ENCODE measurements around the gene RAB3IP.
"Not testable (repeated sequence)": the region's sequence is repeated elsewhere in the genome, so short reads cannot be mapped to it uniquely, and the experiment has no call there.

RAB3IP gene

DNA sequence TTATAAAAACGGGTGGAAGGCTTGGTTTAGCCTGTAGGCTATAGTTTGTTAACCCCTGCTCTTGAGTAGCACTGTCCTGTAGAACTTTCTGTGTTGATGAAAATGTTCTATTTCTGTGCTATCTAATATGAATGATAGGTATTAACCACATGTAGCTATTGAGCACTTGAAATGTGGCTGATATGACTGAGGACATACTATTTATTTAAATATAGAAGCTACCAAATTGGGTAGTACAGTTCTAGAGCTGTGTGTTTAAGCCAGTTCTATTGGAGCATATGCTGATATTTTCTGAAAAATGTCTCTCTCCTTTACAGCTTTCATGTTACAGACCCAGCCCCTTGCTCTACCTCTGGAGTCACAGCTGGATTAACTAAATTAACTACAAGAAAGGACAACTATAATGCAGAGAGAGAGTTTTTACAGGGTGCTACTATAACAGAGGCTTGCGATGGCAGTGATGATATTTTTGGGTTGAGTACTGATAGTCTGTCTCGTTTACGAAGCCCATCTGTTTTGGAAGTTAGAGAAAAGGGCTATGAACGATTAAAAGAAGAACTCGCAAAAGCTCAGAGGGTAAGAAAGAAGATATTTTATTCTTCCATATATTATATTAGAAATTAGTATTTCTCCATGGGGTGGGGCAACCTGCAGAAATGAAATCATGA is 17.6 kb downstream of the RAB3IP start:
- no peak for DNase-seq (ENCODE audit: low read depth)

DNA sequence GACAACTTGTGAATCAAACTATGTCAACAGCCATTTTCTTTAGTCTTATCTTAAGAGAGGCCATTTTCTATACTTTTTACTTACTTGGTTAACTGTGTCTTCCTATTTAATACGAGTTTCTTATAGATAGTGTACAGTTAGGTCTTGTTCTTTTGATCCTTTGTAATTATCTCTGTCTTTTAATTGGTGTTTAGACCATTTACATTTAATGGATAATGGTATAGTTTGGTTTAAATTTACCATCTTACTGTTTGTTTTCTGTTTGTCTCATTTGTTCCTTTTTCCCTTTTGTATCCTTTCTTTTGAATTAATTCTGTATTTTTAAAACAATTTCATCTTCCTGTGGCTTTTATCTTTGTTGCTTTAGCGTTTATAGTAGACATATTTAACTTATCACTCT is 19.4 kb downstream of the RAB3IP start:
- DNase-seq (ENCODE audit: low read depth) = no peak

DNA sequence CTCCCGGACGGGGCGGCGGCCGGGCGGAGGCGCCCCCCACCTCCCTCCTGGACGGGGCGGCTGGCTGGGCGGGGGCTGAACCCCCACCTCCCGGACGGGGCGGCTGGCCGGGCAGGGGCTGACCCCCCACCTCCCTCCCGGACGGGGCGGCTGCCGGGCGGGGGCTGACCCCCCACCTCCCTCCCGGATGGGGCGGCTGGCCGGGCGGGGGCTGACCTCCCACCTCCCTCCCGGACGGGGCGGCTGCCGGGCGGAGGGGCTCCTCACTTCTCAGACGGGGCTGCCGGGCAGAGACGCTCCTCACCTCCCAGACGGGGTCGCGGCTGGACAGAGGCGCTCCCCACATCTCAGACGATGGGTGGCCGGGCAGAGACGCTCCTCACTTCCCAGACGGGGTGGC is 20.9 kb downstream of the RAB3IP start:
- not testable (repeated sequence) for DNase-seq (ENCODE audit: low read depth)

DNA sequence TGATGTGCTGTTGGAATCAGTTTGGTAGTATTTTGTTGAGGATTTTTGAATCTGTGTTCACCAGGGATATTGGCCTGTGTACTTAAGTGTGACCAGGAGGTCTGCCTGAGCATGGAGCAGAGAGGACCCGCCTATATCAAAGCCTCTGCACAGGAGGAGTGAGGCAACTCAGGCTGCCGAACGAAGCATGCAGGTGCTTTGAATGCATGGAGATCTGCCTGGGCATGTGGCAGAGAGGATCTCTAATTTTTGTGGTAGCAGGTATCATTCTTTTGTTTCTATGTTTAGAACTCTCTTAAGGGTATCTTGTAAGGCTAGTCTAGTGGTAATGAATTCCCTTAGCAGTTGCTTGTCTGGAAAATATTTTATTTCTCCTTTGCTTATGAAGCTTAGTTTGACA is 26.9 kb downstream of the RAB3IP start:
- no peak for DNase-seq (ENCODE audit: low read depth)

DNA sequence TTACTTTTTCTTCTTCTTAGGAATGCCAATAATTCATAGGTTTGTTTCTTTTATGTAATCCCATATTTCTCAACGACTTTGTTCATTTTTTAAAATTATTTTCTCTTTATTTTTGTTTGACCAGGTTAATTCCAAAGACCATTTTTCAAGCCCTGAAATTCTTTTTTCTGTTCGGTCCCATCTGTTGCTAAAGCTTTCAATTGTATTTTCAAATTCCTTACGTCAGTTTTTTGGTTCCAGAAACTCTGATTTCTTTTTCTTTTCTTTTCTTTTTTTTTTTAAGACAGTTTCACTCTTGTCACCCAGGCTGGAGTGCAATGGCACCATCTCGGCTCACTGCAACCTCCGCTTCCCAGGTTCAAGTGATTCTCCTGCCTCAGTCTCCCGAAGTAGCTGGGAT is 27.6 kb downstream of the RAB3IP start:
- DNase-seq (ENCODE audit: low read depth) = no peak

DNA sequence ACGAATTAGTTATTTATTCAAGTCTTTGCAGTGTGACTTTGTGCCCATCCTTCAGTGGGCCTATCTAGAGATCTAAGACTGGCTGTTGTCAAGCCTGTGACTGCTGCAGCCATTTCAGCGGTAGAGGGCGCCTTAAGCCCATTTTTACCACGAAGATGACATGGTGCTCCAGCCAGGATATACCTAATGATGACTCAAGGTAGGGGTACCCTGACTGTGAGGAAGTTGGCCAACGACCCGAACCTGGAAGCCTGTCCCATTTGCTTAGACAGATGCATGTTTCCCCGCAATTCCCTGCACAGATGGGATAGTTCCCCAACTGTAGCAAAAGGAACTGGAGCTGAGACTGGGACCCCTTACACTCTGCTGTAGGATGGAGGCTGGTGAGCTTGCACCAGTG is 41.3 kb downstream of the RAB3IP start:
- no peak for DNase-seq (ENCODE audit: low read depth)

DNA sequence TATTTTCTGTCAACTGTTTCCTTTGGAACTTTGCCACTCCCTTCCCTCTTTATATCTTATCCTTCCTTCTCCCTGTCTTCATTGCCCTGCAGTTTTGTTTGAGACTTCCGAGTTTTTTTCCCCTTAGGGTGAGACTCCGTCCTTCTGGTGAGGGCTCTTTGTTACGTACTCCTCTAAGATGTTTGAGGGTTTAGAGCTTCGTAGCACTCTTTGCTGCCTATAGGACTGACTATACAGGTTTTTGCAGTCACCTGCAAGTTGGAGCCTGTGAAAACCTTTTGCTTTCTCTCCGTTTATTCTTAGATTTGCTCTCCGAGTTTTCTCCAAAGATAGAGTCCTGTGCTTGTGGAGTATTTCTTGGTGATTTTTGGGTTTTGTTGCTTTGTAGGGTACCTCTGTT is 44.7 kb downstream of the RAB3IP start:
- DNase-seq (ENCODE audit: low read depth) = no peak

DNA sequence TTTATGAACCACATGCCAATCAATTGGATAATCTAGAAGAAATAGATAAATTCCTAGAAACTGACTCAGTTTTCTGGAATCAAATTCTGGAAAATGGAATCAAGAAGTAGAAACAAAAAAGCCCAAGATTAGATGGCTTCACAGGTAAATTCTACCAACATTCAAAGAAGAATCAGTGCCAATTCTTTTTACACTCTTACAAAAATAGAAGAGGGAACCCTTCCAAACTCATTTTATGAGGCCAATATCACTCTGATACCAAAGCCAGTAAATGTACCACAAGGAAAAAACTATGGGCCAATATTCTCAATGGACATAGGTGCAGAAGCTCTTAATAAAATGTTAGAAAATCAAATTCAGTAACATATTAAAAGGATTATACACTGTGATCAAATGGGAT is 50.7 kb downstream of the RAB3IP start:
- DNase-seq (ENCODE audit: low read depth) = no peak

DNA sequence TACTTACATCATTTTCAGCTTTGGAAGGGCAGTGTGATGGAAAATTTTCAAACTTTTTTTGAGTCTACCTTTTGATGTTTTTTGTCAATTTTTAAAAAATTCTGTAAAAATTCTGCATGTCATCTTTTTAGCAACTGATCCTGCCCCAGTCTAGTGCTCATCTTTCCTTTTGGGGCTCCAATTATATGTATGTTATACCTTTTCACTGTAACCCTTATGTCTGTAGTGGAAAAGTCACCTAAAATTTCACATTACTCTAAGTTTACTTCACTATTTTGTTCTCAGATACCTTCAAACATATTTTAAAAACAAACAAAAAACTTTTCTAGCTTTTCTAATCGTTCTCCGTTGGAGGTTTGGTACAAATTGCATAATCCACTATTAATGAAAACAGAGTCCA is 53.9 kb downstream of the RAB3IP start:
- no peak for DNase-seq (ENCODE audit: low read depth)

DNA sequence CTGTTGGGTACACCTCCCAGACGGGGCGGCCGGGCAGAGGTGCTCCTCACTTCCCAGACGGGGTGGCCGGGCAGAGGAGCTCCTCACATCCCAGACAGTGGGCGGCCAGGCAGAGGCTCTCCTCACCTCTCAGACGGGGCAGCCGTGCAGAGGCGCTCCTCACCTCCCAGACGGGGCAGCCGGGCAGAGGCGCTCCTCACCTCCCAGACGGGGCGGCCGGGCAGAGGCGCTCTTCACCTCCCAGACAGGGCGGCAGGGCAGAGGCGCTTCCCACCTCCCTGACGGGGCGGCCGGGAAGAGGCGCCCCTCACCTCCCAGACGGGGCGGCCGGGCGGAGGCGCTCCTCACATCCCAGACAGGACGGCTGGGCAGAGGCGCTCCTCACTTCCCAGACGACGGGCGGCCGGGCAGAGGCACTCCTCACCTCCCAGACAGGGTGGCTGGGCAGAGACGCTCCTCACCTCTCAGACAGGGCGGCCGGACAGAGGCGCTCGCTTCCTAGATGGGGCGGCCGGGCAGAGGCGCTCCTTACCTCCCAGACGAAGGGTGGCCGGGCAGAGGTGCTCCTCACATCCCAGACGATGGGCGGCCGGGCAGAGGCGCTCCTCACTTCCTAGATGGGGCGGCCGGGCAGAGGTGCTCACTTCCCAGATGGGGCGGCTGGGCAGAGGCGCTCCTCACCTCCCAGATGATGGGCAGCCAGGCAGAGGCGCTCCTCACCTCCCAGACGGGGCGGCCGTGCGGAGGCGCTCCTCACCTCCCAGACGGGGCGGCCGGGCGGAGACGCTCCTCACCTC is 68.6 kb downstream of the RAB3IP start:
- DNase-seq (ENCODE audit: low read depth) = not testable (repeated sequence)

DNA sequence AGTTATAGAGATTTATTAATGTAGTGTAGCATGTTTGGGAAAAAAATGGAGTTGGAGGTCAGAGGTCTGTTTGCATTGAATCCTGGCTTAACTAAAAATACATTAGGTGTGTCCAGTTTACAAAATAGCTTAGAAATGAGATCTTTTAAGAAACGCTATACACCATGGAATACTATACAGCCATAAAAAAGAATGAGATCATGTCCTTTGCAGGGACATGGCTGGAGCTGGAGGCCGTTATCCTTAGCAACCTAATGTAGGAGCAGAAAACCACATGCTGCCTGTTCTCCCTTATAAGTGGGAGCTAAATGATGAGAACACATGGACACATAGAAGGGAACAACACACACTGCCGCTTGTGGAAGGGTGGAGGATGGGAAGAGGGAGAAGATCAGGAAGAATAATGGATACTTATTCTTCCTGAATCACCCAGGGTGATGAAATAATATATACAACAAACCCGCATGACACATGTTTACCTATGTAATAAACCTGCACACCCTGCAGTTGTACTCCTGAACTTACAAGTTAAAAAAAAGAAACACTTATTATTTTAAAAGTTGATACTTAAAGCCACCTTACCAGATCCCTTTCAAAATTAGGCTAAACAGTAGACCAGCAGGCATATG is 72.3 kb downstream of the RAB3IP start:
- no peak for DNase-seq (ENCODE audit: low read depth)

DNA sequence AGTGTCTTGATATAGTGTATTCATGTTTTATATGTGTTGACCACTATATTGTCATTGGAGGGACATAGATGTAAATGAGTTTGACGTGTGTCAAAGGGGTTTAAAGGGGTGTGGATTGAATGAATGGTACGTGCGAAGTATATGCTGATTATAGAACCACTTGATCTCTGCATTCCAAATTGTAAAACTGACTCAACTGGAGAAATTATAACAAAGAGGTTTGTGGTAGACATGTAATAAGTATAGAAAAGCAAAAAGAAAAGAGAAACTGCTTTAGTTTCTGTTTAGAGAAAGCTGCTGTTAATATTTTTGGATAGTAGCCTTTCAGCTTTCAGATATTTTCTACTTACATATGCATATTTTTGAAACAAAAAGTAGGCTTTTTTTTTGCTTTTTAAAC is 77.4 kb downstream of the RAB3IP start:
- no peak for DNase-seq (ENCODE audit: low read depth)

DNA sequence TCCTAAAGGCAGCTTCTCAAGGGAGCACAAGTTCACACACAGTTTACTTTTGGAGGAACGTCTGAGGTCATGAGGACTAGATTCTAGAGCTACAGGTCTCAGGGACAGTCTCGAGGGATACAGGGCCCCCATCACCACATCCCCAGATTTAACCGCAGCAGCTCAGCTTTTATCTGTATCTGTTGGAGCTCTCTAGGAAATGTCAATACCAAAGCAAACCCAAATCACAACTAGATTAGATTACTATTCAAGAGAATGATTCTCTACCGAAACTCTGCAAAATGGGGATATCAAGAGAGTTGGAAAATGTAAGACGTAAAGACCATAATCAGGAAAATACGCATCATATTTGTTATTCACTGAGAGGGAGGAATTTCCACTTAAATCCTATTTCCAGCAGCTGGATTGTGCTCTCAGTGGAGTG is 82.4 kb downstream of the RAB3IP start:
- DNase-seq (ENCODE audit: low read depth) = no peak

DNA sequence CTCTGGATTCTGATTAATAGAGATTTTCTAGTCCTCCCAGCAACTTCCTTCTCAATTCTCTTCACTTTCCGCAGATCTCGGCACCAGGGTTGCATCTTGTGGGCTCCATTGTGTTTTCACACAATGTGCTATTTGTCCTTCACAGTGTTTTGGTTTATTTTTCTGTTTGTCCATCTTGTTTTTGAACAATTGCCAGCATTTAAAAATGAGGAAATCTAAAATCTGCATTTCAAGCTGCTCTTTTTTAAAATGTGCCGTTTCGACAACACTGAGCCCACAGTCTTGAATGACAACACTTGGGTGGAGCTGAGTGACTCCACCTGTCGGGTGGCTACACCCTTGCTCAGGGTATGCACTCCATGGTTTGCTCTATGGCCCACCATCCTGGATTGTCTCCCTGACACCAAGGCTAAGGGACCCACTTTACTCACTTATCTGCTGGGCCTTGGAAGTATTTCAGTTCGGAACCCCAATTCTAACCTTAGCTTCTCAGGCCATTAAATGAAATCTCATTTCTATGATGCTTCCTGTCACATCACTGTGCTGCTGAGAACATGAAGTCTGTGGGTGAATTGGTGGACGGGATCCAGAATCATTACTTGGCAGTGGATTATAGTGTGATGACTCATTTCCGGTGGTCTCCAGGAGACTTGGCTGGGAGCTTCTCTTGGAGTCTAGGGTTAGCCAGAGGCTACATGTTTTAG is 82.9 kb downstream of the RAB3IP start:
- DNase-seq (ENCODE audit: low read depth) = no peak

DNA sequence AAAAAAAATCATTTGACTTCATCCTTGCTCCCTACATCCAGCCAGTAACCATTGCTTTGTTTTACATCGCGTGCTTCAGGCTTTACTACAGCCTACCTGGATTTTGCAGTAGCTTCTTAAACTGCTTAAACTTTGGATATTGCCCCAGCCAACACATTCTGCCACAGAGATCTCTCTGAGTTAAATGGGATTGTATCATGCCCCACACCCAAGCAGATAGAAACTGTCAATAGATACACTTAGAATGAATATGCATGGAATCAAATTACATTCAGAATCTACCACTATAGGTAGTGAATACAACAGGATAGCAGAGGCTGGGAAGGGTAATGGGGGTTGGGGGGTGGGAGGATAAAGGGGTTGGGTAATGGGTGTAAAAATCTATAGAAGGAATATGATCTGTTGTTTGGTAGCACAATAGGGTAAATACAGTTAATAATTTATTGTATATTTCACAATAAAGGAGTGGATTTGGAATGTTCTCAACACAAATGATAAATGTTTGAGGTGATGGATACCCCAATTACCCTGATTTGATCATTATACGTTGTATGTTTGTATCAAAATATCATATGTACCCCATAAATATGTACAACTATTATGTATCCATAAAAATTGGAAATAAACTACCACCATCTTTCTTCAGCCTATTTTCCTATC is 83.7 kb downstream of the RAB3IP start:
- DNase-seq (ENCODE audit: low read depth) = no peak

DNA sequence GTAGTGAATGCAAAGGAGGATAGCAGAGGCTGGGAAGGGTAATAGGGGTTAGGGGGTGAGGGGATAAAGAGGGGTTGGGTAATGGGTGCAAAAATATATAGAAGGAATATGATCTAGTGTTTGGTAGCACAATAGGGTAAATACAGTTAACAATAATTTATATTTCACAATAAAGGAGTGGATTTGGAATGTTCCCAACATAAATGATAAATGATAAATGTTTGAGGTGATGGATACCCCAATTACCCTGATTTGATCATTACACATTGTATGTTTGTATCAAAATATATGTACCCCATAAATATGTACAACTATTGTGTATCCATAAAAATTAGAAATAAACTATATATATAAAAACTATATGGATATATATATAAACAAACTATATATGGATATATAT is 85.4 kb downstream of the RAB3IP start:
- DNase-seq (ENCODE audit: low read depth) = no peak

DNA sequence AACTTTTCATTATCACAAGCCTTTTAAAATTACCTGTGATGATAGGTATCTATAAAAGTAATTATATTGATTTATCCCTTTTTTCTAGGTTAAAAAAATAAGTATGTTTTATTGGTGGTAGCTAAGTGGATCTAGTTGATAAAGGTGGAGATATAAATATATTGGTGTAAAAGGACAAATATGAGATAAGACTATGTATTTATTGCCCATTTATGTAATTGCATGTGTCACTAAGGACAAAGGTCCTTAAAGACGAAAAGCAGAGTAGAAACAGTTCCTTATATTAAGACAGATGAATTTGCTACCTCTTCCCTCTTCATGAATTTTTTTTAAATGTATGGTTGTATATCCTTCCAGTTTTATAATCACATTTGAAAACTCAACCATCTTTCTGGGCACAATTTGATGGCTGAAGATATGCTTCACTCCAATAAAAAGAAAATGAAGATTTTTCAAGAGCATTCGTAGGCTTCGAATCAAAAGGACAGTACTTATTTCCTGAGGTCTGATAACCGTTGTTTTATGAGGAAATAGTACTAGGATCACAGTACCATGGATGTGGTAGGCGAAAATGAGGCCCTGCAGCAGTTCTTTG is 86.4 kb downstream of the RAB3IP start, which contains the start of gene MYRFL:
Gene MYRFL (plus strand): TSS at position 262 of the 595 bp plus-strand sequence. CDS start 291 bp downstream, at position 553.
- DNase-seq (ENCODE audit: low read depth) = no peak

DNA sequence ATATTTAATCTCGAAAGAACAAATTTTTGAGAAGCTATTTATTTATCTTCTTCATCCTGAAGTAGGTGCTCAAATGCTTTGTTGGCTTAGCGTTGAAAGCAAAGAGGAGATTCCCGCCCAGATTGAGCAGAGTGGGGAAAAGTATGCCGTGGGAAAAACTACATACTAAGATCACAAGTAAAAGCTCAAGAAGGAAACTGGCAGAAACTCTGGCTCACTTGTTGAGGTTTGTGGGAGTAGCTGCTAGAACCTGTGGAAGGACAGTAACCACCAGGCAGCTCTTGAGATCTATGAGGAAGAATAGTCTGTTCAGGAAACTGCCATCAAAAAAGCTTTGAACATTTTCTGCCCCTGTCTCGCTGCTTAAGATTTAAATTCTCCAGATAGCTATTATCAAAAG is 90.2 kb downstream of the RAB3IP start:
- no peak for DNase-seq (ENCODE audit: low read depth)

DNA sequence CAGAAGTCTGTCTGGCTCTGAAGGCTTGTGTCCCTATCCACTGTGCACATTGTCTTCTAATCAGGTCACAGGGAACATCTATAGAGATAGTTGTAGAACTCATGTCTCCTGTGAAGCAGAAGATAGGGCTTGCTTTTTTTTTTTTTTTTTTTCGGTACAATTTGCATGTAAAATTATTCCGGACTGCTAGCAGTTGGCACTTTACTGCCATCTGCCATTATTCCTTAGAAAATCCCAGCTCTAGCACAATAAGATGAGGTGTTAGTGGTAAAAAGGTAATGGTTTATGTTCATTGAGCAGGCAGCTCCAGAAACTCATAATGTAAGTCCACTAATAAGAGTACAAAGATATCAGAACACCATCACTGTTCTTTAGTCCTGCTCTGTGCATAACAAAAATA is 95.0 kb downstream of the RAB3IP start:
- DNase-seq (ENCODE audit: low read depth) = no peak

DNA sequence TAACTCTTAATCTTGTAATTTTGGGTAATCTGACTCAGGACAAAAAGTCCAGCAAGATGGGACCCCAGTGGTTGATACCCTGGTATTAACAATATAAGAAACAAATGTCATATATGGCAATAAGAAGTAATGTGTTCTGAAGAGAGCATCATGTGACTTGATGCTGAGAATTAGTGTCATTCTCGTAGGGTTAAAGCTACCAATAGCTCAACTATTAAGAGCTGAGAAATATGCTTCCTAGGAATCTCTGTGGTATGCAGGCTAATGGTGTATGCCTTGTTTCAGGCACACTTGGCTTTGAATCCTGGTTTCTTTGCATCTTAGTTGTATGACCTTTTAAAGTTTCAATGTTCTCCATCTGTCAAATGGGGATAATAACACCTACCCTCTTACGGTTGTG is 95.5 kb downstream of the RAB3IP start:
- no peak for DNase-seq (ENCODE audit: low read depth)

DNA sequence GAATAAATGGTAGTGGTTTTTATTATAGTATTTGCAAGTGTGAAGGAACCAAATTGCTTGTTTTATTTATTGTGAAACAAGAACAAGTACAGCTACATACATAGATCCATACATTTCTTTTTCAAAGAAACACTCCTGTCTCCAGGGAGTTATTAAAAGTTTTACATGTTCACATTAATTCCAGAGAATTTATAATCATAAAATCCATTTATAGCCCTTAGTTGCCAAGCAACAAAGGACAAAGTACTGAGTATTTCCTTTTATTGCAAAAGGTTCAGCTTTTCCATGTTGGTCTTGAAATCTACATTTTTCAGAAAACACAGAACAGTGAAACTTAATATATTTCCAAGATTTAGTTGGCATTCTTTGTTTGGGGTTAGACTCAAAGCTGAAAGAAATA is 95.9 kb downstream of the RAB3IP start:
- DNase-seq (ENCODE audit: low read depth) = no peak

DNA sequence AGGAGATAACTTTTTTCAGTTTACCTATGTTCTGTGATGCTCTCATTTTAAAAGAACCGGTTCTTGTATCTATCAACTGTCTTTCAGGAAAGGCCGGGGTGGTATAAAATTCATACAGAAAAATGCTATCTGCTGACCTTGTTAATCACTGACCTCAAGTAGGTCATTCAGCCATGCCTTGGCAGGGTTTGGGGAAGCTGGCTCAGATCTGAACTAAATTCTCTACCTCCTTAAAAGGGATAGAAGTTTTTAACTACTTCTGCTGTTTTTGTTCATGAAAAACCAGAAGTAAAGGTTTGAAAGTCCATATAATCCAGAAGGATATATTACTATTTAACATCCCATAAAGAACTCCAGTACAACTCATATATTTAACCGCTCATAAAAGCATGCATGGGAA is 96.4 kb downstream of the RAB3IP start:
- no peak for DNase-seq (ENCODE audit: low read depth)
